ENCODE results near the gene NRIP3. TPM values are rescaled to one million over a fixed set of nuclear protein-coding genes. Genes with fewer than 3 reads are reported as not detected.
A peak's percentile ranks its signal among the peaks of the same experiment; 100 is the strongest.

The NRIP3 gene
- total RNA-seq, result 1 to 10 TPM; 1.8 to 2.9 (median 2.2) TPM

DNA sequence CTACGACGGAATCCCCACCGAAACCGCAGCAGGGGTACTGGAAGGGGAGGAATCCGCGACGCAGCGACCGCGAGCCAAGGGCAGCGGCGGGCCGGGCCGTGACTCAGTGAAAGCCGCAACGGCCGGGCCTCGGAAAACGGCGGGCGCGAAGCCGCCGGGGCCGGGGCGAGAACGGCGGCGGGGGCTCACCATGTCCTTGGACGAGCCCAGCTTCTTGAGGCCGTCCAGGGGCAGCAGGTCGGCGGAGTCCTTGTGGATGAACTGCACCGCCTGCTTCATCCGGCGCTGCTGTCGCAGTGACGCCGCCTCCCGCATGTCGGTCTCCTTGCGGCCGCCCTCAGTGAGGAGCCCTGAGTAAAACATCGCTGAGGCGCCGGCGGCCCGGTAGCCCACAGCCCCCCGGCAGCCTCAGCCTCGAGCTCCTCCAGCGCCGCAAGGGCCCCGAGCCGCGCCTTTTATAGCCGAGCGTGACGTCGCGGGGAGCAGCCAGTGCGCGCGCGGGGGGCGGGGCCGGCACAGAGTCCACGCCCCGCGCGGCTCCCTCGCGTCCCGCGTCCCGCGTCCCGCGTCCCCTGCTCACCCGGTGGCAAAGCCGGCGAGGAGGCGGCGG, at the start of gene NRIP3:
TSS of gene NRIP3 (minus strand) at position 429 of the 610 bp plus-strand sequence. CDS start at position 363, 66 bp downstream.
- H3K4me1 ChIP-seq, result peaks cover 0 to 22% (median 14%) of the 10 kb centered on the region in 3 donors
- peak; percentile 90 for ATAC-seq
- 0% methylated on average over 4 of the region's 83 CpGs; no CpG with 5 or more reads in 1 of the 2 donors for WGBS, 2 donors (ENCODE audit: low coverage in 1 of 2)
- H3K27me3 ChIP-seq, result peaks cover 22% of the 10 kb centered on the region
- H3K36me3 ChIP-seq, result no peaks in the 10 kb centered on the region
- peak within 1 kb of the TSS in 1 of 4 donors; percentile 51 for H3K27ac ChIP-seq
- H3K4me3 ChIP-seq, result peak within 1 kb of the TSS; percentile 36 to 56
- TF ChIP-seq POLR2A (IDR thresholded peaks at IDR 0.05) (peak; percentile 17 to 39), POLR2AphosphoS5 (IDR thresholded peaks at IDR 0.05) (peak; percentile 16), EP300 (IDR thresholded peaks at IDR 0.05) (no peak), CTCF (IDR thresholded peaks at IDR 0.05) (peak in 1 of 4 experiments; percentile 5)
- H3K9me3 ChIP-seq, result no peaks in the 10 kb centered on the region

- Histone ChIP-seq H3K9me3 (no peaks in the 10 kb centered on the region), H3K27ac (no peak overlapping the region), H3K27me3 (no peaks in the 10 kb centered on the region), H3K36me3 (no peaks in the 10 kb centered on the region), H3K4me3 (no peak overlapping the region), H3K4me1 (peaks cover 0 to 36% (median 4%) of the 10 kb centered on the region in 3 donors)
- WGBS, 2 donors (ENCODE audit: low coverage in 1 of 2), result 80 to 100% methylated on average over 1 to 2 of the region's 3 CpGs
- no peak for ATAC-seq
- TF ChIP-seq POLR2AphosphoS5 (IDR thresholded peaks at IDR 0.05), result no peak
- TF ChIP-seq POLR2A (IDR thresholded peaks at IDR 0.05), result no peak
- TF ChIP-seq EP300 (IDR thresholded peaks at IDR 0.05), result no peak
- TF ChIP-seq CTCF (IDR thresholded peaks at IDR 0.05), result no peak
Observed at GRCh38 chr11:9052316-9052715, 48.5 kb upstream of the NRIP3 start.

DNA sequence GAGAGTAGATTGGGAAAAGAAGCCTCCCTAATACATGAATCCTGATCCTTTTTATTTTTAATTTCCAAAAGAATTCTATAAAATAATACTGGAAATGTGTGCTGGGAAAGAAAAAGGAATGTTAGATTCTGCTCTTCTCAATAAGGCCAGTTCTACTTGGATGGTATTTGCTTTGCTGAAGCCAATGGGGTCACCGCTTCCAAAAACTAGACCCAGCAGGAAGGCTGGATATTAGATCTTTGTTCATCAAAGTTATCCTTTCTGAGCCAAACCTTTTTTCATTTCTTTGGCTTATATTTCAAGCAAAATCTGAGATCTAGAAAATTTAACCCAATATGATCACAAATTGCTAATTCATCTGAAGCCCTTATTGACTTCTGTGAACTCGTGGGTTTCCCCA, 46.2 kb upstream of the NRIP3 start:
- no peak for ATAC-seq
- Histone ChIP-seq H3K9me3 (no peaks in the 10 kb centered on the region), H3K27me3 (no peaks in the 10 kb centered on the region), H3K36me3 (no peaks in the 10 kb centered on the region), H3K4me3 (no peak overlapping the region), H3K27ac (no peak overlapping the region), H3K4me1 (peaks cover 0 to 36% (median 9%) of the 10 kb centered on the region in 3 donors)
- TF ChIP-seq POLR2AphosphoS5 (IDR thresholded peaks at IDR 0.05) (no peak), POLR2A (IDR thresholded peaks at IDR 0.05) (no peak), EP300 (IDR thresholded peaks at IDR 0.05) (no peak), CTCF (IDR thresholded peaks at IDR 0.05) (no peak)
- 95 to 100% methylated on average over 2 of the region's 2 CpGs for whole genome bisulfite sequencing, 2 donors (ENCODE audit: low coverage in 1 of 2)

DNA sequence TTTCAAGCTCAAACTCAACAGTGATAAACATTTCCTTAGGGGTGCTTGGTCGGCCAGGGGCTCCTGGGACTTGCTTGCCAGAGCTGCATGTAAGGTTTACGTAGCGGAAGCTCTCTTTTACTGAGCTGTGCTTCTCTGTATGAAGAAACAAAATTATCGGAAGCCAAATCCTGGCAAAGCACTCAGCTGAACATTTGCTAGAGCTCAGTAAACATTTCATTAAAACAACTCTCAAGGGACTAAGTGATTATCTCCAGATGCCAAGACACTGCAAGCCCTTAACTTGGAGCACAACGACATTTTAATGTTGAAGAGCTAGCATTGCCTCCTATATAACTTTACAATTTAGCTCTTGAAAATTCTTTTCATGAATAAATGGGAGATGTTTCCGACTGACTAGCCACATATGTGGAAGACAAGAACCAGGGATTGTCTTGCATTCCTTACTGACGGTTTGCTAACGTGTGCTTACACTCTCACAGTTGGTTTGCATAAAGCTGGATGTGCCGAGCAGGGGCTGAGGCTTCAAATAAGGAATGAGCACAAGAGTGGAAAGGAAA, 44.2 kb upstream of the NRIP3 start:
- 7 to 16% methylated on average over 6 to 9 of the region's 9 CpGs for WGBS, 2 donors (ENCODE audit: low coverage in 1 of 2)
- H3K36me3 ChIP-seq, result no peaks in the 10 kb centered on the region
- peak overlapping the region in 1 of 2 donors; percentile 13 for H3K4me3 ChIP-seq
- H3K27me3 ChIP-seq, result no peaks in the 10 kb centered on the region
- peak overlapping the region; percentile 52 to 76 (median 73) for H3K27ac ChIP-seq
- no peak for TF ChIP-seq POLR2A (IDR thresholded peaks at IDR 0.05)
- TF ChIP-seq POLR2AphosphoS5 (IDR thresholded peaks at IDR 0.05), result peak; percentile 22
- peak; percentile 60 for ATAC-seq
- H3K4me1 ChIP-seq, result peaks cover 0 to 36% (median 9%) of the 10 kb centered on the region in 3 donors
- H3K9me3 ChIP-seq, result no peaks in the 10 kb centered on the region

- no peak for ATAC-seq
- H3K27ac ChIP-seq, result peak overlapping the region in 3 of 4 donors; percentile 72 to 76 (median 74)
- WGBS, 2 donors (ENCODE audit: low coverage in 1 of 2), result 46% methylated on average over 4 of the region's 4 CpGs; no CpG with 5 or more reads in 1 of the 2 donors
Observed at GRCh38 chr11:9046481-9046880, 42.7 kb upstream of the NRIP3 start.

More at GRCh38 chr11:9046481-9046880, 42.7 kb upstream of the NRIP3 start:
- H3K9me3 ChIP-seq, result no peaks in the 10 kb centered on the region
- peaks cover 0 to 36% (median 9%) of the 10 kb centered on the region in 3 donors for H3K4me1 ChIP-seq
- no peak overlapping the region for H3K4me3 ChIP-seq
- H3K27me3 ChIP-seq, result no peaks in the 10 kb centered on the region
- H3K36me3 ChIP-seq, result no peaks in the 10 kb centered on the region
- TF ChIP-seq EP300 (IDR thresholded peaks at IDR 0.05), result no peak
- no peak for TF ChIP-seq POLR2A (IDR thresholded peaks at IDR 0.05)
- no peak for TF ChIP-seq CTCF (IDR thresholded peaks at IDR 0.05)
- TF ChIP-seq POLR2AphosphoS5 (IDR thresholded peaks at IDR 0.05), result no peak
